ENCODE results near the gene SUN3. TPM values are rescaled to one million over a fixed set of nuclear protein-coding genes. Genes with fewer than 3 reads are reported as not detected.

Gene SUN3, protein sequence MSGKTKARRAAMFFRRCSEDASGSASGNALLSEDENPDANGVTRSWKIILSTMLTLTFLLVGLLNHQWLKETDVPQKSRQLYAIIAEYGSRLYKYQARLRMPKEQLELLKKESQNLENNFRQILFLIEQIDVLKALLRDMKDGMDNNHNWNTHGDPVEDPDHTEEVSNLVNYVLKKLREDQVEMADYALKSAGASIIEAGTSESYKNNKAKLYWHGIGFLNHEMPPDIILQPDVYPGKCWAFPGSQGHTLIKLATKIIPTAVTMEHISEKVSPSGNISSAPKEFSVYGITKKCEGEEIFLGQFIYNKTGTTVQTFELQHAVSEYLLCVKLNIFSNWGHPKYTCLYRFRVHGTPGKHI
- total RNA-seq = 0.69 TPM

GRCh38 chr7:48028938-48029337 is at the start of gene SUN3:
TSS of gene SUN3 (minus strand) at chr7:48029107. CDS start at chr7:48028938, 169 bp downstream.

GRCh38 chr7:48035301-48035966 is 6.5 kb upstream of the SUN3 start, which contains the start of gene C7orf57:
TSS of gene C7orf57 (plus strand) at chr7:48035543. CDS start at chr7:48036309, 766 bp downstream.

GRCh38 chr7:47979145-47979831 is 49.6 kb downstream of the SUN3 start, which contains the start of gene HUS1:
TSS of gene HUS1 (minus strand) at chr7:47979615. CDS start at chr7:47979519, 96 bp downstream.

DNA sequence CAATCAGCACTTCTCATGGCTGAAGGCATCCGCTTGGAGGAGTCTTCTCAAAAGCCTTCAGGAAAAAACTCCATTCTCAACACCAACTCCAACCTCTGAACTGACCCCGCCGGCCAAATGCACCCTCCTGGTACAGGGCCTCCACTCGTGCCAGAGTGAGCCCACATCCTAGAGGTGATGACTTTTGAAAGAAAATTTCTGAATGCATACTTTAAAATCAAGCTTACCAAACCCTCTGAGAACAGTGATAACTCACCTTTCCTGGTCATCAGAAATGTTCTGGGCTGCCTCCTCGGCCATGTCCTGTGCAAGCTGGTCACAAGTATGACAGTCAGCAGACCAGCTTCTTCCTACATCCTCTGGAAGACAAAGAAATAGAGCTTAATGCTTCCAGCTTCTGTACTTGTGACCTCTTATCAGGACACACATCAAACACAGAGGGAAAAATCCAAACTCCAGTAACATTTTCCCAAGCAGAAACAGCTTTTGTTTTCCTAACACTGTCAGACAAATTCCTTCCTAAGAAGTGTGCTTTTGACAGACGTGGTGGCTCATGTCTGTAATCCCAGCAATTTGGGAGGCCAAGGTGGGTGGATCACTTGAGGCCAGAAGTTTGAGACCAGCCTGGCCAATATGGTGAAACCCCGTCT is 80.6 kb downstream of the SUN3 start, which contains the start of gene PKD1L1:
TSS of gene PKD1L1 (minus strand) at position 326 of the 650 bp plus-strand sequence. CDS start at position 300, 26 bp downstream.

Other genes starting within 250 kb of the SUN3 start
- gene PKD1L1, start 80.6 kb downstream of the SUN3 start, total RNA-seq = 0.92 TPM
- gene HUS1, start 49.5 kb downstream of the SUN3 start, total RNA-seq = 24.7 TPM
- 5.8 TPM for gene C7orf57, start 6.4 kb upstream of the SUN3 start, total RNA-seq
- 16.8 TPM for gene UPP1, start 60.2 kb upstream of the SUN3 start, total RNA-seq
- 0.92 TPM for gene ABCA13, start 142.4 kb upstream of the SUN3 start, total RNA-seq